Fibroblast of the conjunctiva (primary cell): ENCODE data around the gene RERE.
A peak's percentile ranks its signal among the peaks of the same experiment; 100 is the strongest.
"Not testable (repeated sequence)": the region's sequence is repeated elsewhere in the genome, so short reads cannot be mapped to it uniquely, and the experiment has no call there.

ENCODE experiments used
- DNase-seq: peaks from one replicate; pipeline ENCODE4 v3.0.0-alpha.2; 2010; ENCODE audit warnings: low read depth

RERE gene

GRCh38 chr1:8398677-8399076 is 418.8 kb downstream of the RERE start:
- DNase-seq: no peak

- DNase-seq: no peak
Observed at GRCh38 chr1:8398086-8398485, 419.4 kb downstream of the RERE start.

GRCh38 chr1:8397511-8397910 is 419.9 kb downstream of the RERE start:
- no peak for DNase-seq

- peak; percentile 95 for DNase-seq
Observed at GRCh38 chr1:8396786-8397406, 420.5 kb downstream of the RERE start.

- no peak for DNase-seq
Observed at GRCh38 chr1:8396083-8396785, 421.2 kb downstream of the RERE start.

- no peak for DNase-seq
Observed at GRCh38 chr1:8395433-8395866, 422.0 kb downstream of the RERE start.

GRCh38 chr1:8394456-8395321 is 422.8 kb downstream of the RERE start:
- DNase-seq: no peak

- DNase-seq: no peak
Observed at GRCh38 chr1:8392522-8392921, 424.9 kb downstream of the RERE start.

- no peak for DNase-seq
Observed at GRCh38 chr1:8390707-8391106, 426.7 kb downstream of the RERE start.

GRCh38 chr1:8389958-8390535 is 427.4 kb downstream of the RERE start:
- no peak for DNase-seq

GRCh38 chr1:8388732-8389562 is 428.5 kb downstream of the RERE start:
- no peak for DNase-seq

GRCh38 chr1:8386247-8386646 is 431.2 kb downstream of the RERE start:
- no peak for DNase-seq

- no peak for DNase-seq
Observed at GRCh38 chr1:8384577-8384976, 432.9 kb downstream of the RERE start.

- DNase-seq: no peak
Observed at GRCh38 chr1:8384088-8384487, 433.4 kb downstream of the RERE start.

GRCh38 chr1:8382608-8383505 is 434.6 kb downstream of the RERE start:
- DNase-seq: no peak

GRCh38 chr1:8382051-8382505 is 435.4 kb downstream of the RERE start:
- no peak for DNase-seq

GRCh38 chr1:8381618-8382017 is 435.8 kb downstream of the RERE start:
- DNase-seq: no peak

- DNase-seq: not testable (repeated sequence)
Observed at GRCh38 chr1:8380310-8380709, 437.1 kb downstream of the RERE start.

GRCh38 chr1:8379513-8380186 is 437.8 kb downstream of the RERE start:
- no peak for DNase-seq

GRCh38 chr1:8378981-8379470 is 438.4 kb downstream of the RERE start:
- no peak for DNase-seq
